Transverse colon (tissue), 4 donors: ENCODE data around the gene LRRC74A.

Experiments used
- CTCF ChIP-seq, 5 experiments: fragments of 200-600 bp in 3 of 5; fragments of 450-650 bp in 2 of 5; sonication (generic) in 3 of 5; IDR thresholded peaks; 1 replicate in 2 of 5; 2 replicates in 3 of 5; pipeline ENCODE4 v1.5.1; 2016 to 2017; ENCODE audit warnings: antibody characterized with exemption in 5 of 5, inconsistent platforms in 3 of 5, mild to moderate bottlenecking in 2 of 5, moderate library complexity in 1 of 5
- EP300 ChIP-seq: sonication (generic); formaldehyde crosslinking; IDR thresholded peaks from one replicate; pipeline ENCODE4 v1.6.1; 2017; ENCODE audit warnings: antibody characterized with exemption, low read depth
- POLR2A ChIP-seq: fragments of 450-650 bp; IDR thresholded peaks from one replicate; pipeline ENCODE4 v1.6.1; 2016; ENCODE audit warnings: antibody characterized with exemption, mild to moderate bottlenecking, moderate library complexity
- POLR2AphosphoS5 ChIP-seq, 3 donors: sonication (generic); formaldehyde crosslinking; IDR thresholded peaks; one replicate each; pipeline ENCODE4 v1.6.1; 2016; ENCODE audit warnings: antibody characterized with exemption in 3 of 3

GRCh38 chr14:76837524-76837923 lies 11.3 kb downstream of the LRRC74A start:
- TF ChIP-seq CTCF (IDR thresholded peaks at IDR 0.05) = no peak
- no peak for TF ChIP-seq POLR2AphosphoS5 (IDR thresholded peaks at IDR 0.05)
- TF ChIP-seq EP300 = no peak
- TF ChIP-seq POLR2A = no peak
